GM18507 (cell line): ENCODE data around the gene BTNL8.
"Not testable (repeated sequence)": the region's sequence is repeated elsewhere in the genome, so short reads cannot be mapped to it uniquely, and the experiment has no call there.

Experiments
- DNase-seq: peaks from one replicate; pipeline ENCODE4 v3.0.0; 2011; ENCODE audit warnings: low read depth; ENCODE audit not compliant: insufficient read length; ENCODE audit errors: extremely low spot score
- FAIRE-seq: peaks from 2 replicates; lab custom pipeline; 2011; peaks lifted over from hg19 to GRCh38; lab: Jason Lieb, UNC

The BTNL8 gene

GRCh38 chr5:180874804-180875582 lies 24.0 kb upstream of the BTNL8 start:
- DNase-seq = no peak
- FAIRE-seq = no peak

- FAIRE-seq (no peak), DNase-seq (no peak)
Observed at GRCh38 chr5:180875860-180876426, 23.0 kb upstream of the BTNL8 start.

- not testable (repeated sequence) for FAIRE-seq, DNase-seq
Observed at GRCh38 chr5:180885845-180886529, 13.0 kb upstream of the BTNL8 start.

DNA sequence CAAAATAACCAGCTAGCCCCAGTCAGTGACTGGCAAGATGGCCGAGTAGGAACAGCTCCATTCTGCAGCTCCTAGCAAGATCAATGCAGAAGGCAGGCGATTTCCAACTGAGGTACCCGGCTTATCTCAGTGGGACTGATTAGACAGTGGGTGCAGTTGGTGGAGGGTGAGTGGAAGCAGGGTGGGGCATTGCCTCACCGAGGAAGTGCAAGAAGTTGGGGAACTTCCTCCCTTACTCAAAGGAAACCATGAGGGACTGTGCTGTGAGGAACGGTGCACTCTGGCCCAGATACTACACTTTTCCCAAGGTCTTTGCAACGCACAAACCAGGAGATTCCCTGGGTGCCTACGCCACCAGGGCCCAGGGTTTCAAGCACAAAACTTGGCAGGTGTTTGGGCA lies 9.6 kb upstream of the BTNL8 start:
- no peak for DNase-seq
- FAIRE-seq = no peak

GRCh38 chr5:180895330-180895729 lies 3.6 kb upstream of the BTNL8 start:
- not testable (repeated sequence) for DNase-seq, FAIRE-seq

DNA sequence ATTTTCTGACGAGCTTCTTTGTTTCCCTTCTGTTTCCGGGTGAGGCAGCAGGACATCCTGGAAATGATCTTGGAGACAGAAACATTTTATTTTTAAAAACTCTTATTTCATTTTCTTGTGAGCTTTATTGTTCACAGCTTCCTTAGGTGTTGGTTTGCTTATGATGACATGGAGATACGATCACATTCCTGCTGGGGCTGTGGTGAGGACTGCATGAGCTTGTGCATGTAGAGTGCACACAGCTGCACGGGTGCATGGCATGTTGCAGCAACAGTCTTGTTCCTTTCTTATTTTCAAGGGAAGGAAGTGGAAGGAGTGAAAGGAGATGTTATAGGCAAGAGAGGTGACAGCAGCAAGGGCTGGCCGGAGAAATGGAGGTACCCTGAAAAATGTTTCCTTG lies 1.2 kb downstream of the BTNL8 start:
- DNase-seq (no peak), FAIRE-seq (no peak)

GRCh38 chr5:180901319-180902009 lies 2.5 kb downstream of the BTNL8 start:
- FAIRE-seq (no peak), DNase-seq (no peak)

- DNase-seq (no peak), FAIRE-seq (no peak)
Observed at GRCh38 chr5:180908400-180908799, 9.4 kb downstream of the BTNL8 start.

- FAIRE-seq = no peak
Observed at GRCh38 chr5:180908998-180909731, 10.2 kb downstream of the BTNL8 start.

DNA sequence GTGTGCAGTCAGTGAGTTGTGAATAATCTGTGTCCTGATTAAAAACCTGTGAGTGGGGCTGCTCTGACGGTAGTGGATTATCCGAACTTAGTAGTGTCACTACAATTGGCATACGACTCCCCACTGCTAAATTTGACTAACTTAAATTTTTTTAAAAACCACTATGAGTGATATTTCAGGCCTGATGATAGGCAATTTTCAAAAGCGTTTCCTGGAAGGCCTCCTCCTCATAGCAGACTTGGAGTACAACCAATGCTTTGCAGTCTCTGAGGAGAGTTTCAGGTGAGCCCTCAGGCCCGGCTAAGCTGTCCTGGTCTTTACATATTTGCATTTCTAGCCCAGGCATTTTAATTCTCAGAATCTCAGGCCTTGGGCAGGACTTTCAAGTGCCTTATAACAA lies 10.8 kb downstream of the BTNL8 start:
- FAIRE-seq (no peak), DNase-seq (no peak)

More at GRCh38 chr5:180908998-180909731, 10.2 kb downstream of the BTNL8 start:
- DNase-seq = no peak

- FAIRE-seq (no peak), DNase-seq (no peak)
Observed at GRCh38 chr5:180910182-180910581, 11.2 kb downstream of the BTNL8 start.

DNA sequence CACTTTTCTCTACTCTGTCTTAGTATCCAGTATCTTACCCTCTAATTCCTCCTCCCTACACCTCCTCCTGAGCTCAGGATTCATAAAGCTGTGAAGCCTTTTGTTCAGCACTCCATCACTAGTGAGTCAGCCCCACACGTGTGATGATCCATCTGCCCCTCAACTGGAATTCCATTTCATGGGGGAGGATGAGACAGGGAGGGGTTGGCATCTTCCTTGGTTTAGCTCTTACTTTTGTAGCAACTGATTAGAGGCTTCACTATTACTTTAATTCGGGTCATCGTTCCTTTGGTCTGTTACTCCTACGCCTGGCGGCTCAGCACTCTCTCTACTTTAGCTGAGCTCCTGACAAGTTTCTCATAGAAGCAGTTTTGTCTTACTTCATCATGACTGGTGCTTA lies 11.8 kb downstream of the BTNL8 start:
- FAIRE-seq (no peak), DNase-seq (no peak)

GRCh38 chr5:180914646-180915045 lies 15.7 kb downstream of the BTNL8 start:
- no peak for DNase-seq
- no peak for FAIRE-seq

- FAIRE-seq = no peak
Observed at GRCh38 chr5:180915924-180916323, 17.0 kb downstream of the BTNL8 start.

DNA sequence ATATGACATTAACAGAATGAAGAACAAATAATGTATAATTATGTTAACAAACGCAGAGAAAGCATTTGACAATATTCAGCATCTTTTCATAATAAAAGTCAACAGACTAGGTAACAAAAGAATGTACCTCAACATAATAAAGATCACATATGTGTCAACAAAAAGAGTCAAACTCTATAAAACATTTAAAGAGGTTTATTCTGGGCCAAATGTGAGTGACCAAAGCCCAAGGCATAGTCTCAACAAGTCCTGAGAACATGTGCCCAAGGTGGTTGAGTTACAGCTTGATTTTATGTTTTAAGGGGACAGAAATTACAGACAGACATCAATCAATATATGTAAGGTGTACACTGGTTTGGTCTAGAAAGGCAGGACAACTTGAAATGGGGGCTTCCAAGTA lies 19.4 kb downstream of the BTNL8 start:
- DNase-seq (no peak), FAIRE-seq (no peak)

More at GRCh38 chr5:180915924-180916323, 17.0 kb downstream of the BTNL8 start:
- DNase-seq = no peak

DNA sequence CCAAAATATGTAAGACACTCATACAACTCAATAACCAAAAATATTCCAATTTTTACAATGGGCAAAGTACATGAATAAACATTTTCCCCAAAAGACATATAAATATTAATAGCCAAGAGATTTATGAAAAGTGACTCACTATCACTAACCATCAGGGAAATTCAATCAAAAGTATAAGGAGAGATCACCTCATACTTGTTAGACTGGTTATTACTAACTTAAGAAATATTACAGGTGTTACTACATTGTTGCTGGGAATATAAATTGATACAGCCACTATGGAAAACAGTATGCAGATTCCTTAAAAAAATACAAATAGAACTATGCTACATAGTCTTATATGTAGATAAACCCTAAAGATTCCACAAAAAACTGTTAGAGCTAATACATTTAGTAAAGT lies 21.8 kb downstream of the BTNL8 start:
- FAIRE-seq (no peak), DNase-seq (no peak)

- DNase-seq = no peak
- no peak for FAIRE-seq
Observed at GRCh38 chr5:180922932-180923331, 24.0 kb downstream of the BTNL8 start.

DNA sequence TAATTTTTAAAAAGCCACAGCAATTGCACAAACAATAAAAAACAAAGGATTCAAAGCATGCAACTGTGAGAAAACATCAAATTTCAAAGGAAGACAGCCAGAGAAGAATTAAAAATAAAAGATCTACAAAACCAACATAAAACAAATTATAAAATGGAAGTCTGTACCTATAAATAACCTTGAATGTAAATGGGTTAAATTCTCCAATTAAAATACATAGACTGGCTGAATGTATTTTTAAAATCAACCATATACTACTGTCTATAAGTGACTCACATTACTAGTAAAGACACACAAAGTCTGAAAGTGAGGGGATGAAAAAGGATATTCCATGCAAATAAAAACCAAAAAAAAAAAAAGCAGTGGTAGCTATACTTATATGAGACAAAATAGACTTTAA lies 33.7 kb downstream of the BTNL8 start:
- FAIRE-seq = no peak
- no peak for DNase-seq

DNA sequence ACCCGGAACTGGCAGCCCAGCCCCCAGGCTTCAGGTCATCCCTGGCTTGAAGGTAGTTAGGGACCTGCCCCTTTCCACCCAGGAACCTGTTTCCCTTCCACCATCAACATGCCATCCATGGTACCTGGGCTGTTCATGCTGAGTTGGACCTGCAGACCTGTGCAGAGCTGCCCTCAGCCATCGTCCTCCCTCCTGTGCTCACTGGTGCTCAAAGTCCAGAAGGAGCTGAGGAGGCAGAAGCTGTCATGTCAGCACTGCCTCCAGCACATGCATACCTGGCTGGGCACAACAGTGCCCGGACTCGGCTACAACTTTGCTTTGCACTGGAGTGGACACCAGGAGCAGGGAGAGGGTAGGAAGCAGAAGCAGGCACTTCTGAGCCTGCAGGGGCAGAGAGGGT lies 36.2 kb downstream of the BTNL8 start:
- FAIRE-seq = no peak
- DNase-seq = no peak
